VCaP (cell line): Measurements from ENCODE around the gene GDA.

Experiments
- H3K27ac ChIP-seq: fragments of 450-650 bp; 2 replicates; pipeline ENCODE4 v1.5.1; 2017
- CTCF ChIP-seq: fragments of 450-650 bp; conservative IDR thresholded peaks from 2 replicates; pipeline ENCODE4 v1.5.1; 2017; ENCODE audit warnings: mild to moderate bottlenecking, moderate library complexity

Gene GDA

GRCh38 chr9:72292874-72293607 is 143.8 kb downstream of the GDA start:
- TF ChIP-seq CTCF, result no peak
- no peak overlapping the region for H3K27ac ChIP-seq

- no peak overlapping the region for H3K27ac ChIP-seq
- TF ChIP-seq CTCF, result no peak
Measured at GRCh38 chr9:72294936-72295335, 145.7 kb downstream of the GDA start.

GRCh38 chr9:72297516-72297915 is 148.3 kb downstream of the GDA start:
- TF ChIP-seq CTCF, result no peak
- H3K27ac ChIP-seq, result no peak overlapping the region

GRCh38 chr9:72299017-72299603 is 149.9 kb downstream of the GDA start:
- H3K27ac ChIP-seq, result no peak overlapping the region
- TF ChIP-seq CTCF, result no peak

GRCh38 chr9:72300873-72301272 is 151.6 kb downstream of the GDA start:
- no peak overlapping the region for H3K27ac ChIP-seq
- no peak for TF ChIP-seq CTCF
